Mesendoderm (in vitro differentiated cells): ENCODE results near the gene MT3. TPM values are rescaled to one million over a fixed set of nuclear protein-coding genes. Genes with fewer than 3 reads are reported as not detected.
A peak's percentile ranks its signal among the peaks of the same experiment; 100 is the strongest.

ENCODE experiments used
- DNase-seq: peaks from one replicate; pipeline ENCODE4 v3.0.0; 2013
- H2AK5ac ChIP-seq: 2 replicates; pipeline ENCODE4 v1.6.1; 2013; ENCODE audit warnings: low read length, inconsistent platforms
- H2BK120ac ChIP-seq: 2 replicates; pipeline ENCODE4 v1.6.1; 2013; ENCODE audit warnings: low read depth, mild to moderate bottlenecking, low read length, moderate library complexity, mixed read lengths
- H2BK15ac ChIP-seq: replicated peaks from 2 replicates; pipeline ENCODE4 v1.6.1; 2013; ENCODE audit warnings: low read depth, mild to moderate bottlenecking, moderate library complexity
- H2BK5ac ChIP-seq: 2 replicates; pipeline ENCODE4 v1.6.1; 2013; ENCODE audit warnings: low read length, inconsistent platforms
- H3K18ac ChIP-seq: 2 replicates; pipeline ENCODE4 v1.6.1; 2013; ENCODE audit warnings: mild to moderate bottlenecking, low read length, mixed read lengths
- H3K23ac ChIP-seq: one replicate; pipeline ENCODE4 v1.6.1; 2013; ENCODE audit warnings: low read length
- H3K27ac ChIP-seq: 2 replicates; pipeline ENCODE4 v1.5.1; 2013; ENCODE audit warnings: low read depth, mild to moderate bottlenecking, inconsistent platforms, low read length, moderate library complexity
- H3K27me3 ChIP-seq: 2 replicates; pipeline ENCODE4 v1.6.1; 2013; ENCODE audit warnings: low read length, control low read depth, mild to moderate bottlenecking, inconsistent platforms; ENCODE audit not compliant: insufficient read depth, poor library complexity
- H3K36me3 ChIP-seq: 2 replicates; pipeline ENCODE4 v1.6.1; 2013; ENCODE audit warnings: low read length, inconsistent platforms; ENCODE audit not compliant: control insufficient read depth, insufficient read depth
- H3K4ac ChIP-seq: one replicate; pipeline ENCODE4 v1.6.1; 2013; ENCODE audit warnings: low read depth, mild to moderate bottlenecking, low read length, moderate library complexity
- H3K4me1 ChIP-seq: 2 replicates; pipeline ENCODE4 v1.6.1; 2013; ENCODE audit warnings: low read depth, low read length, inconsistent platforms; ENCODE audit not compliant: control insufficient read depth
- H3K4me2 ChIP-seq: 2 replicates; pipeline ENCODE4 v1.6.1; 2013; ENCODE audit warnings: low read length
- H3K4me3 ChIP-seq: 2 replicates; pipeline ENCODE4 v1.5.1; 2013; ENCODE audit warnings: mild to moderate bottlenecking, low read length
- H3K56ac ChIP-seq: one replicate; pipeline ENCODE4 v1.6.1; 2013; ENCODE audit warnings: low read length
- H3K79me1 ChIP-seq: 2 replicates; pipeline ENCODE4 v1.6.1; 2013; ENCODE audit warnings: low read length, inconsistent platforms
- H3K79me2 ChIP-seq: 2 replicates; pipeline ENCODE4 v1.6.1; 2013; ENCODE audit warnings: mild to moderate bottlenecking, low read length; ENCODE audit not compliant: control insufficient read depth, insufficient read depth
- H3K9ac ChIP-seq: 2 replicates; pipeline ENCODE4 v1.6.1; 2013; ENCODE audit warnings: low read length, inconsistent platforms
- H4K5ac ChIP-seq: one replicate; pipeline ENCODE4 v1.6.1; 2013; ENCODE audit warnings: low read length
- H4K8ac ChIP-seq: one replicate; pipeline ENCODE4 v1.6.1; 2013; ENCODE audit warnings: low read depth, mild to moderate bottlenecking, control low read depth, low read length, moderate library complexity
- WGBS: extraction: QIAGEN DNeasy Blood & Tissue Kit; methylation state at CpG from one replicate; pipeline ENCODE4 v1.1.7; 2013; ENCODE audit warnings: low lambda C conversion rate, missing lambda C conversion rate; ENCODE audit not compliant: insufficient coverage; ENCODE audit errors: extremely low coverage; 5-methylcytosine and 5-hydroxymethylcytosine counted together
- polyA plus RNA-seq, 2 experiments: library from polyadenylated mRNA; stranded (reverse); fragments of 200-250 nt; gene quantifications; one replicate each; pipeline ENCODE4 v1.2.3, GENCODE V29; 2013

MT3 gene
- 0.22 TPM for polyA plus RNA-seq (2013, experiment 1 of 2)
- 0.22 TPM for polyA plus RNA-seq (2013, experiment 2 of 2)

- no peak within 1 kb of the TSS for H2BK5ac ChIP-seq
- no peak within 1 kb of the TSS for H3K4me2 ChIP-seq
- H3K36me3 ChIP-seq = no peaks in the 10 kb centered on the region
- no peak within 1 kb of the TSS for H2BK120ac ChIP-seq
- no peak within 1 kb of the TSS for H3K9ac ChIP-seq
- no peak within 1 kb of the TSS for H3K18ac ChIP-seq
- WGBS = no CpG with 5 or more reads among the region's 87 CpGs
- H2AK5ac ChIP-seq = no peak within 1 kb of the TSS
- H3K56ac ChIP-seq = no peak within 1 kb of the TSS
- no peak within 1 kb of the TSS for H4K5ac ChIP-seq
- H2BK15ac ChIP-seq = no peak within 1 kb of the TSS
- DNase-seq = peak; percentile 51
- H3K4me1 ChIP-seq = no peaks in the 10 kb centered on the region
- no peak within 1 kb of the TSS for H3K27ac ChIP-seq
- H3K4ac ChIP-seq = no peak within 1 kb of the TSS
- H3K4me3 ChIP-seq = no peak within 1 kb of the TSS
- H4K8ac ChIP-seq = no peak within 1 kb of the TSS
- H3K23ac ChIP-seq = no peak within 1 kb of the TSS
- peaks cover 25% of the 10 kb centered on the region for H3K27me3 ChIP-seq
- no peaks in the 10 kb centered on the region for H3K79me2 ChIP-seq
- H3K79me1 ChIP-seq = no peaks in the 10 kb centered on the region
These were observed at the start of gene MT3 for GRCh38 chr16:56589141-56590039. MT3 (plus strand) TSS chr16:56589528; CDS start chr16:56589591, 63 bp downstream.

GRCh38 chr16:56539656-56540055 is 49.7 kb upstream of the MT3 start:
- Histone ChIP-seq H4K8ac (no peak overlapping the region), H2AK5ac (no peak overlapping the region), H3K79me2 (no peaks in the 10 kb centered on the region), H3K56ac (no peak overlapping the region), H3K27me3 (no peaks in the 10 kb centered on the region), H3K4me1 (no peaks in the 10 kb centered on the region), H2BK5ac (no peak overlapping the region), H2BK120ac (no peak overlapping the region), H2BK15ac (no peak overlapping the region), H3K4me3 (no peak overlapping the region), H3K18ac (no peak overlapping the region), H3K27ac (no peak overlapping the region), H3K9ac (no peak overlapping the region), H4K5ac (no peak overlapping the region), H3K23ac (no peak overlapping the region), H3K4ac (no peak overlapping the region), H3K36me3 (no peaks in the 10 kb centered on the region), H3K4me2 (no peak overlapping the region), H3K79me1 (no peaks in the 10 kb centered on the region)
- DNase-seq = no peak
- no CpG with 5 or more reads among the region's 4 CpGs for WGBS

GRCh38 chr16:56542039-56542438 is 47.3 kb upstream of the MT3 start:
- Histone ChIP-seq H3K79me1 (no peaks in the 10 kb centered on the region), H2AK5ac (no peak overlapping the region), H2BK15ac (no peak overlapping the region), H3K4me1 (no peaks in the 10 kb centered on the region), H3K4ac (no peak overlapping the region), H4K8ac (no peak overlapping the region), H2BK120ac (no peak overlapping the region), H2BK5ac (no peak overlapping the region), H3K4me2 (no peak overlapping the region), H3K56ac (no peak overlapping the region), H3K27me3 (no peaks in the 10 kb centered on the region), H3K18ac (no peak overlapping the region), H3K36me3 (no peaks in the 10 kb centered on the region), H3K23ac (no peak overlapping the region), H3K4me3 (no peak overlapping the region), H3K9ac (no peak overlapping the region), H3K27ac (no peak overlapping the region), H3K79me2 (no peaks in the 10 kb centered on the region), H4K5ac (no peak overlapping the region)
- WGBS = no CpG with 5 or more reads among the region's 2 CpGs
- DNase-seq = no peak

DNA sequence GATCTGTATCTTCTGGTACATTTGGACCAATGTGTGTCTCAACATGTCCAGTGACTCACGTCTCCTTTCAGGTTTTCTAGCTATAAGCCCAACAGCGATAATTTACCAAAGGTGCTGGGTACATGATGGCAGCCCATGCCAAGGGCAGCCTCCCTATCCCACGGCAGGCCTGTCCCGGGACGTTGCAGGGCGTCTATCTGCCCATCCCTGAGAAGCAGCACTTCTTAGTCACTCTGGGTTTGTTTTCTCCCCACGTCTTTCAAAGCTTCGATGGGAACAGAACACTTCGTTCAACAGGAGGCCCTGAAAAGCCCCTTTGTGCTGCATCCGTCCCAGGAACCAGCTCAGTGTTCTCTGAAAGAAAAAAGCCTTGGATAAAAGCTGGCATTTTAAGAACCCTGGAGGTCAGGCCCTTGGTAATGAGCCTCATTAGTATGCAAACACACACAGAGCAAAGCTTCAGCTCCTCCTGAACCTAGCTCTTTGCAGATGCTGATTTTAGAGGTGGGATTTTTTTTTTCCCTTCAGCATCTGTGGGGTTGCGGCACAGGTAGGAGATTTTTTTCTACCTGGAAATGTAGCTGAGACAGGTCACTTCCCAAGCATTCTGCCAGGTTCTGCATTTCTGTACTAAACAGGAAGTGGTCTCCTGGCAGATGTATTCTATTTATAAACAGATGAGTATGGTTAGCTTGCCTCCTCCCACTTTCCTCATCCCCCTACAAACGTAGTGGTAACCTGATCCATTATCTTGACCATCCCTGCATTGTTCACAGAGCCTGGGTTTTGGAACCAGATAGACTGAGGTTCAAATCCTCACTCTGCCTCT is 42.0 kb upstream of the MT3 start:
- H3K36me3 ChIP-seq = no peaks in the 10 kb centered on the region
- H3K4me1 ChIP-seq = no peaks in the 10 kb centered on the region
- no peak overlapping the region for H3K4me3 ChIP-seq
- no peak overlapping the region for H3K18ac ChIP-seq
- no peak overlapping the region for H3K27ac ChIP-seq
- no peak overlapping the region for H3K23ac ChIP-seq
- WGBS = no CpG with 5 or more reads among the region's 12 CpGs
- no peak overlapping the region for H4K8ac ChIP-seq
- H3K27me3 ChIP-seq = no peaks in the 10 kb centered on the region
- H4K5ac ChIP-seq = no peak overlapping the region
- H3K79me1 ChIP-seq = no peaks in the 10 kb centered on the region
- peak; percentile 37 for DNase-seq
- H2BK120ac ChIP-seq = no peak overlapping the region
- no peak overlapping the region for H3K56ac ChIP-seq
- H3K4me2 ChIP-seq = no peak overlapping the region
- H3K79me2 ChIP-seq = no peaks in the 10 kb centered on the region
- H2BK15ac ChIP-seq = no peak overlapping the region
- H3K9ac ChIP-seq = no peak overlapping the region
- H2AK5ac ChIP-seq = no peak overlapping the region
- H3K4ac ChIP-seq = no peak overlapping the region
- H2BK5ac ChIP-seq = no peak overlapping the region

- no peak for DNase-seq
- no CpG with 5 or more reads among the region's 4 CpGs for WGBS
- Histone ChIP-seq H3K79me1 (no peaks in the 10 kb centered on the region), H2BK15ac (no peak overlapping the region), H3K56ac (no peak overlapping the region), H3K9ac (no peak overlapping the region), H3K4me2 (no peak overlapping the region), H3K18ac (no peak overlapping the region), H3K4me1 (no peaks in the 10 kb centered on the region), H4K8ac (no peak overlapping the region), H3K27ac (no peak overlapping the region), H3K36me3 (no peaks in the 10 kb centered on the region), H3K27me3 (no peaks in the 10 kb centered on the region), H3K79me2 (no peaks in the 10 kb centered on the region), H3K4ac (no peak overlapping the region), H2BK5ac (no peak overlapping the region), H2AK5ac (no peak overlapping the region), H3K23ac (no peak overlapping the region), H2BK120ac (no peak overlapping the region), H3K4me3 (no peak overlapping the region), H4K5ac (no peak overlapping the region)
These were observed 41.3 kb upstream of the MT3 start for GRCh38 chr16:56547949-56548567.
